ENCODE results near the gene GDE1. TPM values are rescaled to one million over a fixed set of nuclear protein-coding genes. Genes with fewer than 3 reads are reported as not detected.

The GDE1 gene
- total and polyA plus RNA-seq, 9 of the 15 experiments (the other 6 are each of a cell fraction or from before 2014, with no cell fraction given): 18.8 to 40.5 (median 22.3) TPM

DNA sequence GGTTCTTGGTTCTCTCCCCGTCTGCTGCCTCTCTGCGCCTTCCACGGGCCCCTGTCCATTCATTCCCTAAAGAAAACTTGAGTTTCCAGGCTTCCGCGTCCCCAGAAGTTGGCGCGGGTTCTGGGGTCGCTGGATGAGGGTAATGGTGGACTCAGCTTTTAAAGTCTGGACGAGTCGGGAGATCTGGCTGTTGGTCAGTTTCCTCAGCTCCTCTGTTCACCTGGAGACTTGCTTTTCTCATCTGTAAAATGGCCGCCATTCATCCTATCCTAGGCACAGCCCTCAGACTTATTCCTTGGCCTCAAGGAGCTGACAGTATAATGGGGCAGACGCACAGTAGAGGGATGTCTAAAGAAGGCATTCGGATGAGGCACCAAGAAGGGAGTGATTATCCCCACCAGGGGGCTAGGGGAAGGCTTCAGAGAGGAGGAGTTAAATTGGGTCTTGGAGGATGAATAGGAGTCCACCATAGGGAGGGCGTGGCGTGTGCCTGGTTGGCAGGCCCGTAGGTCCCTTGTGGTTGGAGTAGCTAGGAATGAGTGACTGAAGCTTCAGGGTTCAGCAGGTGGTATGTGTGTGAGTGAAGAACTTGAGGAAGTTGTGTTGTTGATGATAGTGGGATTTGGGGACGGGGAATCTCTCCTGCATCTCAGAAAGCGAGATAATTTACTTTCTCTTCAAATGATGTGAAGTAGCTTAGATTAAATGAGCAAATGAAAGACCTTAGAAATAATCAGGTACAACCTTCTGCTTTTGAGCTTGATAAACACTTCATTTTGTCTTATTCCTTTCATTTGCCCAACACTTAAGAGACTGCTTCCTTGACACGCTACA lies 34.3 kb upstream of the GDE1 start (continued):
- TF ChIP-seq HOMEZ (CRISPR knock-in tag; IDR thresholded peaks at IDR 0.05): no peak
- no peak for TF ChIP-seq HEY1 (CRISPR knock-in tag; IDR thresholded peaks at IDR 0.05; ENCODE audit: borderline replicate concordance)
- TF ChIP-seq MAZ (CRISPR knock-in tag; conservative IDR thresholded peaks at IDR 0.05 in 1 of 2, IDR thresholded peaks at IDR 0.05 in 1 of 2): peak in 1 of 2 experiments; percentile 8; a peak in 1 of 4 replicates
- TF ChIP-seq NFRKB (IDR thresholded peaks at IDR 0.05; ENCODE audit: low read depth): 0 out of 2 replicates have a peak, but pooled peaks have one; percentile 53
- TF ChIP-seq ZNF586 (CRISPR knock-in tag; conservative IDR thresholded peaks at IDR 0.05): no peak
- TF ChIP-seq TAL1 (IDR thresholded peaks at IDR 0.05): peak; percentile 31; the same call in 1 of the 2 replicates
- TF ChIP-seq, protein P1, sequence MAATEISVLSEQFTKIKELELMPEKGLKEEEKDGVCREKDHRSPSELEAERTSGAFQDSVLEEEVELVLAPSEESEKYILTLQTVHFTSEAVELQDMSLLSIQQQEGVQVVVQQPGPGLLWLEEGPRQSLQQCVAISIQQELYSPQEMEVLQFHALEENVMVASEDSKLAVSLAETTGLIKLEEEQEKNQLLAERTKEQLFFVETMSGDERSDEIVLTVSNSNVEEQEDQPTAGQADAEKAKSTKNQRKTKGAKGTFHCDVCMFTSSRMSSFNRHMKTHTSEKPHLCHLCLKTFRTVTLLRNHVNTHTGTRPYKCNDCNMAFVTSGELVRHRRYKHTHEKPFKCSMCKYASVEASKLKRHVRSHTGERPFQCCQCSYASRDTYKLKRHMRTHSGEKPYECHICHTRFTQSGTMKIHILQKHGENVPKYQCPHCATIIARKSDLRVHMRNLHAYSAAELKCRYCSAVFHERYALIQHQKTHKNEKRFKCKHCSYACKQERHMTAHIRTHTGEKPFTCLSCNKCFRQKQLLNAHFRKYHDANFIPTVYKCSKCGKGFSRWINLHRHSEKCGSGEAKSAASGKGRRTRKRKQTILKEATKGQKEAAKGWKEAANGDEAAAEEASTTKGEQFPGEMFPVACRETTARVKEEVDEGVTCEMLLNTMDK (IDR thresholded peaks at IDR 0.05; ENCODE audit: borderline replicate concordance, insufficient read depth, low read depth, low read length, poor library complexity, severe bottlenecking): peak; percentile 60
- TF ChIP-seq ZNF717 (CRISPR knock-in tag; IDR thresholded peaks at IDR 0.05): 0 out of 2 replicates have a peak, but pooled peaks have one; percentile 27
- TF ChIP-seq TAF9B (IDR thresholded peaks at IDR 0.05; ENCODE audit: partially characterized antibody): no peak
- 0 out of 2 replicates have a peak, but pooled peaks have one; percentile 9 for TF ChIP-seq CHAMP1 (IDR thresholded peaks at IDR 0.05)
- TF ChIP-seq PKNOX1 (IDR thresholded peaks at IDR 0.05): peak; percentile 90
- TF ChIP-seq RBM25 (IDR thresholded peaks at IDR 0.05; ENCODE audit: low read depth, low read length, severe bottlenecking): peak; percentile 87
- TF ChIP-seq, protein P2, sequence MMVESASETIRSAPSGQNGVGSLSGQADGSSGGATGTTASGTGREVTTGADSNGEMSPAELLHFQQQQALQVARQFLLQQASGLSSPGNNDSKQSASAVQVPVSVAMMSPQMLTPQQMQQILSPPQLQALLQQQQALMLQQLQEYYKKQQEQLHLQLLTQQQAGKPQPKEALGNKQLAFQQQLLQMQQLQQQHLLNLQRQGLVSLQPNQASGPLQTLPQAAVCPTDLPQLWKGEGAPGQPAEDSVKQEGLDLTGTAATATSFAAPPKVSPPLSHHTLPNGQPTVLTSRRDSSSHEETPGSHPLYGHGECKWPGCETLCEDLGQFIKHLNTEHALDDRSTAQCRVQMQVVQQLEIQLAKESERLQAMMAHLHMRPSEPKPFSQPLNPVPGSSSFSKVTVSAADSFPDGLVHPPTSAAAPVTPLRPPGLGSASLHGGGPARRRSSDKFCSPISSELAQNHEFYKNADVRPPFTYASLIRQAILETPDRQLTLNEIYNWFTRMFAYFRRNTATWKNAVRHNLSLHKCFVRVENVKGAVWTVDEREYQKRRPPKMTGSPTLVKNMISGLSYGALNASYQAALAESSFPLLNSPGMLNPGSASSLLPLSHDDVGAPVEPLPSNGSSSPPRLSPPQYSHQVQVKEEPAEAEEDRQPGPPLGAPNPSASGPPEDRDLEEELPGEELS (CRISPR knock-in tag; IDR thresholded peaks at IDR 0.05; ENCODE audit: borderline replicate concordance): no peak
